Peyer's patch (tissue), 4 donors: ENCODE results near the gene UVSSA. TPM values are rescaled to one million over a fixed set of nuclear protein-coding genes. Genes with fewer than 3 reads are reported as not detected.
A peak's percentile ranks its signal among the peaks of the same experiment; 100 is the strongest.
"Not testable (repeated sequence)": the region's sequence is repeated elsewhere in the genome, so short reads cannot be mapped to it uniquely, and the experiment has no call there.

Experiments
- DNase-seq, 3 donors: peaks; one replicate each; pipeline ENCODE4 v3.0.0-alpha.2; 2017 to 2019
- H3K27ac ChIP-seq, 4 donors: fragments of 200-600 bp; sonication (generic); one replicate each; pipeline ENCODE4 v1.5.1; 2016 to 2019
- H3K27me3 ChIP-seq, 2 donors: fragments of 200-600 bp; sonication (generic); one replicate each; pipeline ENCODE4 v1.5.1; 2019
- H3K36me3 ChIP-seq, 3 donors: fragments of 200-600 bp; sonication (generic); one replicate each; pipeline ENCODE4 v1.5.1; 2016 to 2019
- H3K4me1 ChIP-seq, 4 donors: fragments of 200-600 bp; sonication (generic); one replicate each; pipeline ENCODE4 v1.5.1; 2016 to 2019
- H3K4me3 ChIP-seq, 4 donors: fragments of 200-600 bp; sonication (generic); 1 replicate in 3 of 4; 2 replicates in 1 of 4; pipeline ENCODE4 v1.5.1; 2016 to 2019; ENCODE audit warnings: mild to moderate bottlenecking in 1 of 4
- H3K9me3 ChIP-seq, 4 donors: fragments of 200-600 bp; sonication (generic); one replicate each; pipeline ENCODE4 v1.5.1; 2016 to 2019; ENCODE audit warnings: mild to moderate bottlenecking in 1 of 4
- POLR2A ChIP-seq, 2 donors: fragments of 450-650 bp; IDR thresholded peaks; one replicate each; pipeline ENCODE4 v1.5.1; 2017; ENCODE audit warnings: antibody characterized with exemption in 2 of 2, mild to moderate bottlenecking in 2 of 2, moderate library complexity in 2 of 2
- total RNA-seq, 4 donors: library from RNA; depleted of rRNA; stranded (reverse); fragments of >200 nt; gene quantifications; one replicate each; pipeline ENCODE4 v1.1.0, GENCODE V29; 2016
- TF ChIP-seq, protein P1 (sequence below), 6 experiments: fragments of 450-650 bp in 4 of 6; fragments of 200-600 bp in 2 of 6; sonication (generic) in 1 of 6; IDR thresholded peaks; one replicate each; pipeline ENCODE4 v1.5.1; 2017 to 2019; ENCODE audit warnings: antibody characterized with exemption in 6 of 6, mild to moderate bottlenecking in 3 of 6, moderate library complexity in 1 of 6

The UVSSA gene
- total RNA-seq, 4 donors from 2014 or later, result 42.2 to 118 (median 77.7) TPM

DNA sequence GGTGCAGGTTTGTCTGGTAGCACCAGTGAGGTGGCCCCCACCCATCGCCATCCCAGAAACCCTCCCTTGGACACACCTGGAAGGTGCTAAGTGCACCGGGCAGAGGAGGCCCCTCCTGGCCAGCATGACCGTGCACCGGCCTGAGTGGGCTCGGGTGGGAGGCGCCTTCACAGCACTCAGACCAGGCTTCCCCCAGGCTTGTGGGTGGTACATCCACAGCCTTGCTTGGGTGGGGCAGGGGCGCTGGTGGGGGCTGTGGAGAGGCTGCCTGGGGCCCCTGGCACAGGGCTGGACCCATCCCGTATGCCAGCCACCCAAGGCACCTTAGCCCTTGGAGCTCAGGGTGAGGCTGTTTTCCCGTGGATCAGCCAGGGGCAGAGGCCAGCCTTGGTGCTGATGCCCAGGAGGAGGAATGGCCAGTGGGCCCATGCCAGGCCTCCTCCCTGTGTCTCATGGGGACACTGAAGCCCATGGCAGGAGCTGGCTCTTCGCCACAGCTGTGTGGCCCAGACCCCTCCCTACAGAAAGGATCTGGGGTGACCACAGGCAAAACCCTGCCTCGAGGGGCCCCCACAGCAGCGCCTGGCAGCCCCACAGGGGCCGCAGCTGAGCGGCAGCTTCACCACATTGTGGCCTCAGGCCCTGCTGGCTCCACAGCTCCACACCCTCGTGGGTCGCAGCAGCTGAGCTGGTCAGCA is 37.8 kb downstream of the UVSSA start:
- no peaks in the 10 kb centered on the region for H3K4me1 ChIP-seq
- TF ChIP-seq, protein P1, sequence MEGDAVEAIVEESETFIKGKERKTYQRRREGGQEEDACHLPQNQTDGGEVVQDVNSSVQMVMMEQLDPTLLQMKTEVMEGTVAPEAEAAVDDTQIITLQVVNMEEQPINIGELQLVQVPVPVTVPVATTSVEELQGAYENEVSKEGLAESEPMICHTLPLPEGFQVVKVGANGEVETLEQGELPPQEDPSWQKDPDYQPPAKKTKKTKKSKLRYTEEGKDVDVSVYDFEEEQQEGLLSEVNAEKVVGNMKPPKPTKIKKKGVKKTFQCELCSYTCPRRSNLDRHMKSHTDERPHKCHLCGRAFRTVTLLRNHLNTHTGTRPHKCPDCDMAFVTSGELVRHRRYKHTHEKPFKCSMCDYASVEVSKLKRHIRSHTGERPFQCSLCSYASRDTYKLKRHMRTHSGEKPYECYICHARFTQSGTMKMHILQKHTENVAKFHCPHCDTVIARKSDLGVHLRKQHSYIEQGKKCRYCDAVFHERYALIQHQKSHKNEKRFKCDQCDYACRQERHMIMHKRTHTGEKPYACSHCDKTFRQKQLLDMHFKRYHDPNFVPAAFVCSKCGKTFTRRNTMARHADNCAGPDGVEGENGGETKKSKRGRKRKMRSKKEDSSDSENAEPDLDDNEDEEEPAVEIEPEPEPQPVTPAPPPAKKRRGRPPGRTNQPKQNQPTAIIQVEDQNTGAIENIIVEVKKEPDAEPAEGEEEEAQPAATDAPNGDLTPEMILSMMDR (IDR thresholded peaks at IDR 0.05), result no peak
- no peak for TF ChIP-seq POLR2A (IDR thresholded peaks at IDR 0.05)
- H3K27ac ChIP-seq, result no peak overlapping the region
- H3K27me3 ChIP-seq, result no peaks in the 10 kb centered on the region
- peaks cover 0 to 63% (median 0%) of the 10 kb centered on the region in 3 donors for H3K36me3 ChIP-seq
- H3K4me3 ChIP-seq, result no peak overlapping the region
- peak in 1 of 3 donors; percentile 34 for DNase-seq
- H3K9me3 ChIP-seq, result peaks cover 0 to 5% (median 0%) of the 10 kb centered on the region in 4 donors

DNA sequence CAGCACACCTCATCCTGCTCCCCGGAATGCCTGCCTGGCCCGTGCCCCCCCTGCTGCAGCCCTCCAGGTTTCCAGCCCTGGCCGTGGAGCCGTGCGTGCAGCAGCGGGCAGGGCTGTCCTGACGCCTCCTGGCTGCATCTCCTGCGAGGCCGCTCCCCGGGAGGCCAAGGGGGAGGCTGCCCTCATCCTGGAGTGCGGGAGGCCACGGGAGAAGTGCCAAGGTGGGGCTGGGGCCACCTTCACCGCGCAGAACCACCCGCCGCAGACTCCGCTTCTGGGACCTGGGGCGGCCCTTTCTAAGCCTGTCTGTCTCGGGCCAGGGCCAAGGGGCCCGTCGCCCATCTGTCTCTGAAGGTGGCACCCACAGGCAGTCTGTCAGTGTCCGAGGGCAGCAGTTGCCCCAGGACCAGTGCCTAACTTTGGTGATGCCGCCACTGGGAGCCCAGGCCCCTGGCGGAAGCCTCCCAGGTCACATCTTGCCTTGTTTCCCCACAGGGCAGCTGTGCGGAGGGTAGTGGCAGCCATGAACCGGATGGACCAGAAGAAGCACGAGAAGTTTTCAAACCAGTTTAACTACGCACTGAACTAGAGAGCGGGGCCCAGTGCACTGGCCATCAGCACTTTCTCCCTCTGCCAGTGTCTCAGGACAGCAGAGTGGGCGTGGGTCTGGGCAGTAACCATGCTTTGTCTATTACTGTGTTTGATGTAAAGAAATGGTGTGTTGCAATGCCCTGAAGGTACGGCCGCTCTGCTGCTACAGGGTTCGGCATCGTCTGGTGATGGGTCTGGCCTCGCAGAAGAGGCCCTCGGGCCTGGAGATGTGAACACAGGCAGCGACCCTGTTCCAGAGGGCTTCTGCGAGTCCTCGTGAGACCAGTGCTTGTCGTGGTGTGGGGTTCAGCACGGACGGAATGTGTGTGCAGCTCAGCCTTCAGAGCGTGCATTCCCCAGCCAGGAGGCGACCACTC is 38.6 kb downstream of the UVSSA start:
- peaks cover 0 to 5% (median 0%) of the 10 kb centered on the region in 4 donors for H3K9me3 ChIP-seq
- H3K4me1 ChIP-seq, result no peaks in the 10 kb centered on the region
- peaks cover 0 to 56% (median 0%) of the 10 kb centered on the region in 3 donors for H3K36me3 ChIP-seq
- no peak for TF ChIP-seq POLR2A (IDR thresholded peaks at IDR 0.05)
- TF ChIP-seq, protein P1 (IDR thresholded peaks at IDR 0.05), result no peak
- peak in 1 of 3 donors; percentile 34 for DNase-seq
- H3K4me3 ChIP-seq, result no peak overlapping the region
- no peaks in the 10 kb centered on the region for H3K27me3 ChIP-seq
- no peak overlapping the region for H3K27ac ChIP-seq

DNA sequence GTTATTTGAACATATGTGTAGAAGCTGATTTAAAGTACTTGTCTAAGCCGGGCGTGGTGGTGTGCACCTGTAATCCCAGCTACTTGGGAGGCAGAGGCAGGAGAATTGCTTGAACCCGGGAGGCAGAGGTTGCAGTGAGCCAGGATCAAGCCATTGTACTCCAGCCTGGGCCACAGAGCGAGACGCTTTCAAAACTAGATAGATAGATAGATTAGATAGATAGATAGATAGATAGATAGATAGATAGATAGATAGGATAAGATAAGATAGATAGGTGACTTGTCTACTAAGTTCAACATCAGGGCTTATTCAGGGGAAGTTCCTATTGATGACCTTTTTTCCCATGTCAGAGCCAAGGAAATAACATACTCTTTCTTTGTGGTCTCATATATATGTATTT is 46.4 kb downstream of the UVSSA start:
- H3K4me3 ChIP-seq, H3K9me3 ChIP-seq, H3K27me3 ChIP-seq, H3K27ac ChIP-seq, H3K4me1 ChIP-seq, DNase-seq: not testable (repeated sequence)
- peaks cover 0 to 41% (median 0%) of the 10 kb centered on the region in 3 donors for H3K36me3 ChIP-seq

DNA sequence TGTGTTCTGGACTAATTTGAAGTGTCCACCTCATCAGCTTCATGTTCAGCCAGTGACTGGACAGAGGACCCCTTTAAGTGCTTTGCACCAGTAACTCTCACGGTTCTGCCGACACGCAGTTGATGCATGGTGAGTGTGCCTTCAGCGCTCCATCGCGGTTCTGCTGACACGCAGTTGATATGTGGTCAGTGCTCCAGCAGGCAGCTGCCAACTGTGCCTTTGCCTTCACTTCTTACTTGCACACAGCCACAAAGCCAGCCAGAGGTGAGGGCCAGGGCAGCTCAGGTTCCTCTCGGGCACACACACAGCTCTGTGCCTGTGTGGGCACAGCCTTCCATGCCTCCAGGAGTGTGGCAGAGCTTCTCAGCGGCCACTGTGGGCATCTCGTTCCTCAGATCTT is 46.9 kb downstream of the UVSSA start:
- H3K27me3 ChIP-seq, result no peaks in the 10 kb centered on the region
- no peaks in the 10 kb centered on the region for H3K4me1 ChIP-seq
- no peak overlapping the region for H3K27ac ChIP-seq
- peaks cover 0 to 36% (median 0%) of the 10 kb centered on the region in 3 donors for H3K36me3 ChIP-seq
- TF ChIP-seq POLR2A (IDR thresholded peaks at IDR 0.05), result no peak
- TF ChIP-seq, protein P1 (IDR thresholded peaks at IDR 0.05), result no peak
- H3K9me3 ChIP-seq, result peaks cover 0 to 8% (median 2%) of the 10 kb centered on the region in 4 donors
- peak in 1 of 3 donors; percentile 26 for DNase-seq
- no peak overlapping the region for H3K4me3 ChIP-seq

DNA sequence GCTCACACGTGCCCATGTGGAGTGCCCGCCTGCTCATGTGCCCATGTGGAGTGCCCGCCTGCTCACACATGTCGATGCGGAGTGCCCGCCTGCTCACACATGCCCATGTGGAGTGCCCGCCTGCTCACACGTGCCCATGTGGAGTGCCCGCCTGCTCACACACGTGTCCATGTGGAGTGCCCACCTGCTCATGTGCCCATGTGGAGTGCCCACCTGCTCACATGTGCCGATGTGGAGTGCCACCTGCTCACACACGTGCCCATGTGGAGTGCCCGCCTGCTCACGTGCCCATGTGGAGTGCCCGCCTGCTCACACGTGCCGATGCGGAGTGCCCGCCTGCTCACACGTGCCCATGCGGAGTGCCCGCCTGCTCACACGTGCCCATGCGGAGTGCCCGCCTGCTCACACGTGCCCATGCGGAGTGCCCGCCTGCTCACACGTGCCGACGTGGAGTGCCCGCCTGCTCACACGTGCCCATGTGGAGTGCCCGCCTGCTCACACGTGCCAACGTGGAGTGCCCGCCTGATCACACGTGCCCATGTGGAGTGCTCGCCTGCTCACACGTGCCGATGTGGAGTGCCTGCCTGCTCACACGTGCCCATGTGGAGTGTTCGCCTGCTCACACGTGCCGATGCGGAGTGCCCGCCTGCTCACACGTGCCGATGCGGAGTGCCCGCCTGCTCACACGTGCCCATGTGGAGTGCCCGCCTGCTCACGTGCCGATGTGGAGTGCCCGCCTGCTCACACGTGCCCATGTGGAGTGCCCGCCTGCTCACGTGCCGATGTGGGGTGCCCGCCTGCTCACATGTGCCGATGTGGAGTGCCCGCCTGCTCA is 47.8 kb downstream of the UVSSA start:
- H3K36me3 ChIP-seq, result peaks cover 0 to 30% (median 0%) of the 10 kb centered on the region in 3 donors
- H3K4me3 ChIP-seq, H3K9me3 ChIP-seq, H3K27ac ChIP-seq, H3K4me1 ChIP-seq, H3K27me3 ChIP-seq: not testable (repeated sequence)
- DNase-seq, result peak in 1 of 3 donors; percentile 26

DNA sequence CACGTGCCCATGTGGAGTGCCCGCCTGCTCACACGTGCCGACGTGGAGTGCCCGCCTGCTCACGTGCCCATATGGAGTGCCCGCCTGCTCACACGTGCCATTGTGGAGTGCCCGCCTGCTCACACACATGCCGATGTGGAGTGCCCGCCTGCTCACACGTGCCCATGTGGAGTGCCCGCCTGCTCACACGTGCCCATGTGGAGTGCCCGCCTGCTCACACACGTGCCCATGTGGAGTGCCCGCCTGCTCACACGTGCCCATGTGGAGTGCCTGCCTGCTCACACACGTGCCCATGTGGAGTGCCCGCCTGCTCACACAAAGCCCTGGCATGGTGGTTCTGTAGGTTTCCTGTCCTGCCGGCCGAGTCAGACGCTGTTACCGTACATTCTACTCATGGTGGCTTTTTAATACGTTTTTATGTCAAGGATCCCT is 48.4 kb downstream of the UVSSA start:
- H3K27me3 ChIP-seq, H3K4me1 ChIP-seq, H3K4me3 ChIP-seq, H3K27ac ChIP-seq, H3K9me3 ChIP-seq: not testable (repeated sequence)
- H3K36me3 ChIP-seq, result peaks cover 0 to 30% (median 0%) of the 10 kb centered on the region in 3 donors
- DNase-seq, result peak in 1 of 3 donors; percentile 16
